ENCODE results near the gene INPP5J. TPM values are rescaled to one million over a fixed set of nuclear protein-coding genes. Genes with fewer than 3 reads are reported as not detected.

Gene INPP5J
- total and polyA plus RNA-seq, 7 donors: 1.1 to 15.3 (median 2.2) TPM

- no peak for TF ChIP-seq POLR2A (IDR thresholded peaks at IDR 0.05)
- TF ChIP-seq POLR2AphosphoS5 (IDR thresholded peaks at IDR 0.05): peak in 2 of 4 donors; percentile 2
- intact Hi-C loops (cut with DNase I): no loop called here
These were observed 34.4 kb upstream of the INPP5J start for GRCh38 chr22:31088233-31088986.

GRCh38 chr22:31089160-31090100 is 33.3 kb upstream of the INPP5J start:
- H3K4me1 ChIP-seq: peaks cover 0 to 70% (median 59%) of the 10 kb centered on the region in 4 donors
- peak overlapping the region; percentile 35 to 75 (median 70) for H3K4me3 ChIP-seq

More at GRCh38 chr22:31088233-31088986, 34.4 kb upstream of the INPP5J start:
- H3K4me1 ChIP-seq: peaks cover 0 to 71% (median 63%) of the 10 kb centered on the region in 4 donors
- peak overlapping the region; percentile 35 to 75 (median 70) for H3K4me3 ChIP-seq
- peak overlapping the region; percentile 96 to 100 (median 99) for H3K27ac ChIP-seq
- no peak for DNase-seq
- no peaks in the 10 kb centered on the region for H3K27me3 ChIP-seq
- peaks cover 25 to 53% (median 36%) of the 10 kb centered on the region in 4 donors for H3K36me3 ChIP-seq
- no peaks in the 10 kb centered on the region for H3K9me3 ChIP-seq
- 88 to 92% methylated on average over 26 of the region's 26 CpGs for WGBS, 2 donors

GRCh38 chr22:31090217-31091085 is 32.3 kb upstream of the INPP5J start:
- peak; percentile 89 to 92 (median 91) for TF ChIP-seq POLR2AphosphoS5 (IDR thresholded peaks at IDR 0.05)
- TF ChIP-seq EP300 (IDR thresholded peaks at IDR 0.05): peak in 2 of 4 donors; percentile 72 to 92
- peak; percentile 54 to 72 for TF ChIP-seq POLR2A (IDR thresholded peaks at IDR 0.05)
- TF ChIP-seq CTCF (IDR thresholded peaks at IDR 0.05): no peak
- Histone ChIP-seq H3K4me1 (peaks cover 0 to 74% (median 63%) of the 10 kb centered on the region in 4 donors), H3K36me3 (peaks cover 37 to 73% (median 50%) of the 10 kb centered on the region in 4 donors), H3K4me3 (peak overlapping the region; percentile 65 to 88 (median 75)), H3K27ac (peak overlapping the region; percentile 96 to 100 (median 99)), H3K9me3 (no peaks in the 10 kb centered on the region), H3K27me3 (no peaks in the 10 kb centered on the region)
- DNase-seq: peak; percentile 97
- intact Hi-C loops (cut with DNase I): loop anchor here (1.0 kb wide), 1 partner anchor 15 kb away; no protein-coding TSS in a partner anchor
- WGBS, 2 donors: 85 to 87% methylated on average over 15 of the region's 15 CpGs

More at GRCh38 chr22:31089160-31090100, 33.3 kb upstream of the INPP5J start:
- Histone ChIP-seq H3K36me3 (peaks cover 29 to 63% (median 42%) of the 10 kb centered on the region in 4 donors), H3K27me3 (no peaks in the 10 kb centered on the region), H3K27ac (peak overlapping the region; percentile 96 to 100 (median 99)), H3K9me3 (no peaks in the 10 kb centered on the region)
- intact Hi-C loops (cut with DNase I): loop anchor here (1.0 kb wide), 1 partner anchor 16 kb away; no protein-coding TSS in a partner anchor
- TF ChIP-seq EP300 (IDR thresholded peaks at IDR 0.05) (no peak), CTCF (IDR thresholded peaks at IDR 0.05) (peak; percentile 79 to 90 (median 84)), POLR2AphosphoS5 (IDR thresholded peaks at IDR 0.05) (peak; percentile 32 to 60 (median 44)), POLR2A (IDR thresholded peaks at IDR 0.05) (no peak)
- peak; percentile 91 for DNase-seq
- WGBS, 2 donors: 74 to 78% methylated on average over 9 of the region's 9 CpGs

- DNase-seq: peak; percentile 98
- 85 to 86% methylated on average over 29 of the region's 29 CpGs for WGBS, 2 donors
- peak in 1 of 4 donors; percentile 35 for TF ChIP-seq EP300 (IDR thresholded peaks at IDR 0.05)
- peak; percentile 95 to 98 for TF ChIP-seq POLR2A (IDR thresholded peaks at IDR 0.05)
- peak; percentile 97 to 100 (median 98) for TF ChIP-seq POLR2AphosphoS5 (IDR thresholded peaks at IDR 0.05)
- TF ChIP-seq CTCF (IDR thresholded peaks at IDR 0.05): no peak
- H3K4me3 ChIP-seq: peak overlapping the region; percentile 65 to 88 (median 75)
- intact Hi-C loops (cut with DNase I): no loop called here
- peak overlapping the region; percentile 96 to 100 (median 99) for H3K27ac ChIP-seq
- no peaks in the 10 kb centered on the region for H3K9me3 ChIP-seq
- peaks cover 46 to 82% (median 59%) of the 10 kb centered on the region in 4 donors for H3K36me3 ChIP-seq
- H3K27me3 ChIP-seq: no peaks in the 10 kb centered on the region
- H3K4me1 ChIP-seq: peaks cover 0 to 74% (median 63%) of the 10 kb centered on the region in 4 donors
These were observed 31.4 kb upstream of the INPP5J start for GRCh38 chr22:31091106-31091975.

Data from sigmoid colon (tissue), 7 donors.